NCI-H2227 treated with DMSO at 0.1 percent for 48 hours (cell line): ENCODE data around the gene EIF2B2.
"Not testable (repeated sequence)": the region's sequence is repeated elsewhere in the genome, so short reads cannot be mapped to it uniquely, and the experiment has no call there.

Experiments used
- DNase-seq: peaks from one replicate; lab custom pipeline; 2025; lab: John Stamatoyannopoulos, UW

The EIF2B2 gene

GRCh38 chr14:74974364-74975058 lies 28.2 kb upstream of the EIF2B2 start:
- DNase-seq = no peak

GRCh38 chr14:74975059-74975810 lies 27.5 kb upstream of the EIF2B2 start:
- no peak for DNase-seq

DNA sequence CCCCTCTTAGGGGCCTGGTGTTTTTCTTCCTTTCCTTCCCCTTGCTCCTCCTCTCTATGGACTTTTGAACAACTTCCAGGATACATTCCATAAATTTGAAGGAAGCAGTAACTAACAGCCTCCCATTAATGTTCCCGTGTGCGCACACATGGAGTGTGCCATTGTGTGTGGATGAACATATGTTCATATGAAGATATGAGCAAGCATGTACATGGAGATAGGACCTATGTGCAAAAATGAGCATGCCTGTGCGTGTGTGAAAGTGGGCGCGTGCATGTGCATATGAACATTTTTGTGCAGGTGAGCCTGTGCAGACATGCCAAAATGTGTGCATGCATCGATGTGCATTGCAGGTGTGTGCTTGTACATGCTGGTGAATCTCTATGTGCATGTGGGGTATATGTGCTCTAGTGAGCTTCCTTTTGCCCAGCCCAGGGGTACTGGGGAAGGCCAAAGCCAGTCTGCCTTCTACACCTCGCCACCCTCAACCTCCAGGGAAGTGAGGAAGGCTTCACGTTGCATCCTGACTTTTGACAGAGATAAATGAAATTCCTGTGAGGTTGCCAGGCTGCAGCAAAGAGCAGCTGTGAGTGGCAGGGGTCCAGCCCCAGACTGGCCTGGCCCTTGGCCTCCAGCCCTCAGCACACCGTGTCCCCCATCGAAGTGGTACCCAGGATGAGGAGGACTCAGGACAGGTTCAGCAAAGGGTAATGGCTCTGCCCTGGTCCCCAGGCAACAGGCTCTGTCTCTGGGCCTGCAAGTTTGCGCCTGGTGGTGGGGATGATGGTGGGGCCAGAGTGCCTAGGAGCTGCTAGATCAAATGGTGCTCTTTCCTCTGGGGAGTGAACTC lies 26.2 kb upstream of the EIF2B2 start:
- no peak for DNase-seq

DNA sequence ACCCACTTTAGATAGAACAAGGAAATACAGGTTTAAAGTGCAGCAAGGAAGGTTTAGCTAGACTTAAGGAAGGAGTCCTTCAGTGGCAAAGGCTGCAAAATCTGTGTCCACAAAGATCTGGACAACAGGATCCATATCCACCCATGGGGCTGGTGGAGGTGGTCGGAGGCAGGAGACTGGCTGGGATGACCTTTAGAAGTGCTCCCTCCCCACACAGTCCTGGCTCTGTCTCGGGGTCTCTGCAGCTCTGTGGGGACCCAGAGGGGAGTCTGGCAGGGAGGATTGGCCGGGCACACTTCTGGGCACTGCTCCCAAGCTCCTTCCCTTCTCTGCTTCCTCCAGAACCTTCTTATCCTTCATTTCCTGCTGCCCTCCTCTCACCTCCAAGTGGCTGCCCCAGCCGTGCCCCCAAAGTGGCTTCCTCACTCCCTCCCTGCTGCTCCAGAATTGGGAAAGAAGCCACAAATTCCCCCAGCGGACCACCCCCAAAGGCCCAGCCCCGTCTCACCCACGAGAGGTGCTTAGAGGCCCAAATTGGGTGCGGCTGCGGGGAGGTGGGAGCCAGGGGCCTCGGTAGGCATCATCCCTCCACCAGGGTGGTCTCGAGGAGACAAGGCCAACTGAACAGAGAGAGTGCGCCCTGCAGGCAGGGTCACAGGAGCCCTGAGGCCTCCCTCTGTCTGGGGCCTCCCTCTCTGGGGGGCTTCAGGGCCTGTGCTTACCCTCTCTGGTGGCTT lies 25.4 kb upstream of the EIF2B2 start:
- no peak for DNase-seq

GRCh38 chr14:74977901-74978385 lies 24.8 kb upstream of the EIF2B2 start:
- DNase-seq = no peak

DNA sequence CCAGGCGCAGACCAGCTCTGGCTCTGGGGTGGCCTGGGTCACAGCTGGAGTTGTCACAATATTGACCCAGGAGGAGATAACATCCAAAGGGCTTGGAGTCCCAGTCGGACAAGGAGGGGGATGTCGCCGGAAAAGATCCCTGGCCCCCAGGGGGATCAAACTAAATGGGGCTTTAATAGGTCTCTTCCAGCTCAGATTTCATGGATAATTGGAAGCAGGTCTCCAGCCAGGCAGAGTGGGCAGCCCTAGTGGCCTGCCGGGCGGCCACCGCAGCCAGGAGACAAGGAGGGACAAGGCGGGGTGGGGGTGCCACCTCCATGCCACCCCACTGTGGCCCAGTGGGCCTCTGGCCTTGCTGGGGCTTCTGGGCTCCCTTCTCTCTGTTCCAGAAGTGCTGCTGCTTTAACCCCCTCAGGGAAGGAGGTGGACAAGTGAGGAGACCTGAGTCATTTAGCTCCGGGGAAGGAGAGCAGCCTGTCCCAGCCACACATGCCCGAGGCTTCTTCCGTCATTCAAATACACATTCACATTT lies 24.2 kb upstream of the EIF2B2 start:
- no peak for DNase-seq

- DNase-seq = no peak
Observed at GRCh38 chr14:74979029-74979428, 23.7 kb upstream of the EIF2B2 start.

GRCh38 chr14:74979442-74980397 lies 23.0 kb upstream of the EIF2B2 start:
- DNase-seq = no peak

- no peak for DNase-seq
Observed at GRCh38 chr14:74980398-74980730, 22.4 kb upstream of the EIF2B2 start.

- peak; percentile 53 for DNase-seq
Observed at GRCh38 chr14:74980731-74981461, 21.8 kb upstream of the EIF2B2 start.

DNA sequence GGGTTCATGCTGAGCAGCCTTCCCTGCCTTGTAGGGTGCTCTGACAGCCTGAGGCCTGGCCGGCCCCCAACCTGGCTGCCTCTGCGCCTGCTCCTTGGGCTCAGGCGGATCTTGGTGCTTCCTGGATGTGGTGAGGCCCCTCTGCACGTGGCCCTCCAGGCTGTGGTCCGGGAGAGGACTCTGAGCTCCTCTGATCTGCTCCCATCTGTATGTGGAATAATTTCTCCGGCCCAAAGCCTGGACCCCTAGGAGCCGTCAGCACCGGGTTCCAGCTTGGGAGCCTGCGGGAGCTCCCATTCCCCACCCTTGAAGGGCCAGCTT lies 21.3 kb upstream of the EIF2B2 start:
- no peak for DNase-seq

DNA sequence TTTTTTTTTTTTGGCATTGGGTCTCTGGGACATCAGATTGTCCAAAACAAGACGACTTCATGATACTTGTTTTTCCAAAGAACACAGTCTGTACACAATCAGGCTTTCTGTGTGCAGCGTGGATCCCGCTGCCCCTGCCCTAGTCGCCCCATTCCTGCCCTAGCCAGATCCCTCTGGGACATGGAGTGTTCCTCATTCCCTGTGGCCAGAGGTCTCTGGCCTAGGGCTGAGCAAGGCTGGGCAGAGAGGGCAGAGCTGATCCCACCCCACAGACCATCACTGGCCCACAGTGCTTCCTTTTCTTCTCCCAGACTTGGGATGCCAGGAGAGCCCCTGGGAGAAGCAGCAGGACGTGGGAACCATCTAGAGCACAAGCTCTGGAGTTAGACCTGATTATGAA lies 20.9 kb upstream of the EIF2B2 start:
- no peak for DNase-seq

DNA sequence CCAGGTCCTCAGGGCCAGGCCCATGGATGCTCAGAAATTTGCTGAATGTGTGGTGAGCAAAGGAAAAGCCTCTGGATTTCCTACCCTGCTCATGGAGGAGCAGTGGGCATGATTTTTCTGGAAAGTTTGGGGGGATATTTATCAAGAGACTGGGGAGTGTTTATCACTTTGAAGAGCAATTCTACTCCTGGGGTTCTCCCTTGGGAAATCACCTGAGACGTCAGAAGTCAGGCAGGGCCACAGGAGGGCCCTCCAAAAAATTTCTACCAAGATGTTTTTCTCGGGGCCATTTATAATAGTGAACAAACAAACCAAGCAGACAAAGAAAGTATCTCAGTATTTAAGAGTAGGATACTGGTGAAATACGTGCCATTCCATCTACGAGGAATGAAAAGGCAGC lies 20.1 kb upstream of the EIF2B2 start:
- no peak for DNase-seq

DNA sequence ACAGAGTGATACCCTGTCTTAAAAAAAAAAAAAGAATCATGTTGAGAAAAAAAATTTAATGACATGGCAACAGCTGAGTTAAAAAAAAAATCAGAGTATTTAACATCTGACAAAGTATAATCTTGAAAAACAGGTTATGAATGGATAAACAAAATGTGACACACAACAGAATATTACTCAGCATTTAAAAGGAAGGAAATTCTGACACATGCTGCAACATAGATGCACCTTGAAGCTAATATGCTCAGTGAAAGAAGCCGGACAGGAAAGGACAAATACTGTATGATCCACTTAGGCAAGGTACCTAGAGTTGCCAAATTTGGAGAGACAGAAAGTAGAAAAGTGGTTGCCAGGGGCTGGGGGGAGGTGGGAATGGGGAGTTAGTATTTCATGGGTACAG lies 19.4 kb upstream of the EIF2B2 start:
- DNase-seq = no peak

DNA sequence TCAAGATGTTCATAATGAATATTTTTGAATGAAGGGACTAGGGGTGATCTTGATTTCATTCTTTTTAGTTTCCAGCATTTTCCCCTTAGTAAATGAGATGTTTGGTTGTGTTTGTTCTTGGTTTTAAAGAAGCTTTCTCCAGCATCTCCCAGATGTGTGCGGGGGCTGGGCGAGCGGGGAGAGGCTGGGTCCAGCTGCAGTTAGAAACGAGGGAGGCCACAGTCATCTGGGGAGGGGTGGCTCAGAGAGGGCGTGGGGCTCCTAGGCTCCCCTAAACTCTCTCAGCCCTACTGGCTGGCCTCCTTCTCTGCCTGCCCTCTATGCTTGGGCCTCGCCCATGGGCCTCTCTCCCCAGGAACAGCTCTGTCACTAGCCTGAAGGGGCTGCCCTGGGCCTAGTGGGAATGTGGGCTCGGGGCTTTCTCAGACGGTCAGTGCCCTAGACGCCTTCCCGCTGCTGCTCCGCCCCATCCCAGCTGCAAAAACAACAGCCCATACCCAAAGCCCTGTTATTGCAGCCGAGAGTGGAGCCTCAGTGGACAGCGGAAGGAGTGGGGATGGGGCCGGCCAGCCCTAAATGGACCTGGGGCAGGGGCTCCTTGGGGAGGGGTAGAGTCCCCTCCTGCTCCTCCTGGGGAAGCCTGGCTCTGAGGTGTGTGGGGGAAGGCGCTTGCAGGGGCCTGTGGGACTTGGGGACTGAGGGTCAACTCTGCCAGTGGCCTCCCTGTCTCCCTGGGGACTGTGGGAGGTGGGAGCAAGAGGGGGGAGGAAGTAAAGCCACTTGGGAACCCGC lies 18.3 kb upstream of the EIF2B2 start:
- no peak for DNase-seq

- no peak for DNase-seq
Observed at GRCh38 chr14:74985028-74985310, 17.8 kb upstream of the EIF2B2 start.

DNA sequence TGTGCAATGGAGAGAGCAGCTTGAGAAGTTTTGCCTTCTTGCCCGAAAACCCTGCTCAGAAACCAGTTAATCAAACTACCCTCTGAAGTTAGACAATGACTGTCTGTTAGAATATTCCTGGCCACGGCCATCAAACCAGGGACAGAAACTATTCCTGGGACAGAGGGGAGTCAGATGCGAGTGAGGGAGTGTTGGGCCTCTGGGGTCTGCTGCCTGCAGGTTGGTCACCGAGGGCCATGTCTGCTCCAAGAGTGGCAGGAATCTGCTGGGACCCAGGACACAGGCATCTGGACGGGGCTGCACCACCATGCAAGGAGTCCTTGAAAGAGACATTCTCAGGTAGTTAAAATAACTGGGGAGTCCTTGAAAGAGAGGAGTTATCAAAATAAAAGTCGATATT lies 16.9 kb upstream of the EIF2B2 start:
- no peak for DNase-seq

- no peak for DNase-seq
Observed at GRCh38 chr14:74988131-74988530, 14.6 kb upstream of the EIF2B2 start.

DNA sequence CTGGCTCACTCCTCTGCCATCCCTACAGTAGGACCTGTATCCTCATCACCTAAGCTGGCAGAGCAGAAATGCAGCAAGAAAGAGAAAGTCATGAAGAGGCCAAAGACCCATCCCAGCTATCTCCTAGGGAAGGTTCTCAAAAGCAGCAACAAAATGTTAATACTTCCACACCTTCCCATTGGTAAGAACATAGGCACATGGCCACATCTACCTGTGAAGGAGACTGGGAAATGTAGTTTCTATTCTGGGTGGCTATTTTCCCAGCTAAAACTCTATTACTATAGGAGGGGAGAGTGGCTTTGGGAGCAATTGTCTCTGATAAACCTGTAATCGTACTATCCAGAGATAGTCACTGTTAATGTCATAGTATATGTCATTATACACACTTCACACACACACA lies 13.7 kb upstream of the EIF2B2 start:
- DNase-seq = no peak

GRCh38 chr14:74994182-74994581 lies 8.5 kb upstream of the EIF2B2 start:
- DNase-seq = not testable (repeated sequence)
